GM18520 (cell line): Measurements from ENCODE around the gene MEGF11.

Experiments
- ATAC-seq: cut with Tn5 transposase; IDR thresholded peaks from one replicate; pipeline ENCODE4 v1.9.1; 2021; ENCODE audit not compliant: unreplicated experiment

Gene MEGF11

GRCh38 chr15:66123799-66124198 lies 129.8 kb downstream of the MEGF11 start:
- ATAC-seq, result no peak

GRCh38 chr15:66120422-66120821 lies 133.1 kb downstream of the MEGF11 start:
- ATAC-seq, result no peak

GRCh38 chr15:66117841-66118240 lies 135.7 kb downstream of the MEGF11 start:
- ATAC-seq, result no peak

- ATAC-seq, result no peak
Observed at GRCh38 chr15:66115568-66116206, 137.9 kb downstream of the MEGF11 start.

GRCh38 chr15:66114863-66115425 lies 138.6 kb downstream of the MEGF11 start:
- no peak for ATAC-seq

- ATAC-seq, result no peak
Observed at GRCh38 chr15:66112388-66112787, 141.2 kb downstream of the MEGF11 start.

- ATAC-seq, result no peak
Observed at GRCh38 chr15:66111363-66111762, 142.2 kb downstream of the MEGF11 start.

- no peak for ATAC-seq
Observed at GRCh38 chr15:66110864-66111263, 142.7 kb downstream of the MEGF11 start.

GRCh38 chr15:66109826-66110225 lies 143.7 kb downstream of the MEGF11 start:
- no peak for ATAC-seq

GRCh38 chr15:66108483-66109265 lies 144.9 kb downstream of the MEGF11 start:
- no peak for ATAC-seq

GRCh38 chr15:66107070-66107469 lies 146.5 kb downstream of the MEGF11 start:
- ATAC-seq, result no peak

- ATAC-seq, result no peak
Observed at GRCh38 chr15:66105286-66106265, 148.0 kb downstream of the MEGF11 start.

GRCh38 chr15:66103293-66103590 lies 150.3 kb downstream of the MEGF11 start:
- ATAC-seq, result no peak

- no peak for ATAC-seq
Observed at GRCh38 chr15:66102563-66103292, 150.8 kb downstream of the MEGF11 start.

GRCh38 chr15:66101715-66102395 lies 151.7 kb downstream of the MEGF11 start:
- no peak for ATAC-seq

GRCh38 chr15:66100761-66101160 lies 152.8 kb downstream of the MEGF11 start:
- ATAC-seq, result no peak

- ATAC-seq, result no peak
Observed at GRCh38 chr15:66099950-66100671, 153.4 kb downstream of the MEGF11 start.

- ATAC-seq, result no peak
Observed at GRCh38 chr15:66098022-66098363, 155.6 kb downstream of the MEGF11 start.
